ENCODE results near the gene ARHGAP10.

The ARHGAP10 gene

DNA sequence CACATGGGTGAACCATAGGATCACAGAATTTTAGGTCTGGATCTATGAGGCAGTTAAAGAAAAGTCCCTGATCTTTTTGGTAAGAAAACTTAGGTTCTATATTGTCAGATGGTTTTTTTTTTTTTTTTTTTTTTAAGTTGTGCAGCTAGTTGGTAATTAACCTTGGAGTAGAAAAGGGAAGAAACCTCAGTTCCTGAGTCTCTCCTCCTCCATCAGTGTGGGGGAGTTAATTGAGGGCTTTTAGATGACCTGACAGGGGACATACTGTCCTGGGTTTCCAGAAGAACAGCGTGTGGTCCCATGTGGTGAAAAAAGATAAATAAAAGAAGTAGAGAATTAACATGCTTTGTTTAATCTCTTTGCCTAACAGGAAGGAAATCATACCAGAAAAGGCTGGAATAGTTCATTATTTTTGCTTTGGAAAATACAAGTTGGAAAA is 123.7 kb downstream of the ARHGAP10 start:
- Histone ChIP-seq H3K4me1 (ENCODE audit: control insufficient read depth, low read length) (no peaks in the 10 kb centered on the region), H3K27ac (ENCODE audit: low read depth, low read length) (no peak overlapping the region), H3K4me3 (ENCODE audit: low read length) (no peak overlapping the region), H3K9me3 (ENCODE audit: control insufficient read depth, insufficient read depth, low read length) (no peaks in the 10 kb centered on the region), H3K27me3 (ENCODE audit: control insufficient read depth, low read length) (no peaks in the 10 kb centered on the region), H3K4me2 (ENCODE audit: low read length) (no peak overlapping the region), H3K9me2 (replicated peaks; ENCODE audit: control insufficient read depth, low read length) (no peaks in the 10 kb centered on the region), H3F3A (ENCODE audit: control insufficient read depth, insufficient read depth) (no peaks in the 10 kb centered on the region), H4K20me1 (ENCODE audit: control insufficient read depth, insufficient read depth, low read depth, low read length) (no peaks in the 10 kb centered on the region), H3K36me3 (ENCODE audit: control insufficient read depth, low read length) (no peaks in the 10 kb centered on the region), H3K79me2 (ENCODE audit: control insufficient read depth, low read length) (no peaks in the 10 kb centered on the region)
- no peak for TF ChIP-seq EZH2phosphoT487 (IDR thresholded peaks at IDR 0.05; ENCODE audit: borderline replicate concordance, low read length)
- TF ChIP-seq, protein P1, sequence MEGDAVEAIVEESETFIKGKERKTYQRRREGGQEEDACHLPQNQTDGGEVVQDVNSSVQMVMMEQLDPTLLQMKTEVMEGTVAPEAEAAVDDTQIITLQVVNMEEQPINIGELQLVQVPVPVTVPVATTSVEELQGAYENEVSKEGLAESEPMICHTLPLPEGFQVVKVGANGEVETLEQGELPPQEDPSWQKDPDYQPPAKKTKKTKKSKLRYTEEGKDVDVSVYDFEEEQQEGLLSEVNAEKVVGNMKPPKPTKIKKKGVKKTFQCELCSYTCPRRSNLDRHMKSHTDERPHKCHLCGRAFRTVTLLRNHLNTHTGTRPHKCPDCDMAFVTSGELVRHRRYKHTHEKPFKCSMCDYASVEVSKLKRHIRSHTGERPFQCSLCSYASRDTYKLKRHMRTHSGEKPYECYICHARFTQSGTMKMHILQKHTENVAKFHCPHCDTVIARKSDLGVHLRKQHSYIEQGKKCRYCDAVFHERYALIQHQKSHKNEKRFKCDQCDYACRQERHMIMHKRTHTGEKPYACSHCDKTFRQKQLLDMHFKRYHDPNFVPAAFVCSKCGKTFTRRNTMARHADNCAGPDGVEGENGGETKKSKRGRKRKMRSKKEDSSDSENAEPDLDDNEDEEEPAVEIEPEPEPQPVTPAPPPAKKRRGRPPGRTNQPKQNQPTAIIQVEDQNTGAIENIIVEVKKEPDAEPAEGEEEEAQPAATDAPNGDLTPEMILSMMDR (IDR thresholded peaks at IDR 0.05; ENCODE audit: low read depth, low read length, poor library complexity, severe bottlenecking), result no peak

DNA sequence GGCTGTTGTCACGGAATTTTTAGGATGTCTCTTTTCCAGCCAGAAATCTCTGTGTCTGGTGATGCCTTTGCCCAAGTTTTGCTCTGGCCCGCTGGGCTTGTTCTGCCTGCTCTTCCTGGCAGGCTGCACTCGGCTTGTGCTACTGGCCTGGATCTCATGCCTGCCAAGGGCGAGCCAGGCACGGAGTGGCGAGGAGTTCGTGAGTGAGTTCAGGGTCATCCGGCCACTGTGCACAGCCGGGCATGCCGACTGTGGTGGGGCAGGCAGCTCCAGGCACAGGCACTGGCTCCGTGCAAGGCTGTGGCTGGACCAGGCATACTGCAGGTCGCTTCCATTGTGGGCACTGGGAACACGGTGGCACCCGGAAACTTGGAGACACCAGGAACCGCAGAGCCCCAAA is 129.1 kb downstream of the ARHGAP10 start:
- no peaks in the 10 kb centered on the region for H3K36me3 ChIP-seq (ENCODE audit: control insufficient read depth, low read length)
- H3K4me3 ChIP-seq (ENCODE audit: low read length), result no peak overlapping the region
- no peaks in the 10 kb centered on the region for H3F3A ChIP-seq (ENCODE audit: control insufficient read depth, insufficient read depth)
- no peak overlapping the region for H3K4me2 ChIP-seq (ENCODE audit: low read length)
- TF ChIP-seq EZH2phosphoT487 (IDR thresholded peaks at IDR 0.05; ENCODE audit: borderline replicate concordance, low read length), result no peak
- TF ChIP-seq, protein P1 (IDR thresholded peaks at IDR 0.05; ENCODE audit: low read depth, low read length, poor library complexity, severe bottlenecking), result no peak
- no peaks in the 10 kb centered on the region for H3K79me2 ChIP-seq (ENCODE audit: control insufficient read depth, low read length)
- no peaks in the 10 kb centered on the region for H4K20me1 ChIP-seq (ENCODE audit: control insufficient read depth, insufficient read depth, low read depth, low read length)
- H3K27ac ChIP-seq (ENCODE audit: low read depth, low read length), result no peak overlapping the region
- H3K27me3 ChIP-seq (ENCODE audit: control insufficient read depth, low read length), result no peaks in the 10 kb centered on the region
- H3K4me1 ChIP-seq (ENCODE audit: control insufficient read depth, low read length), result no peaks in the 10 kb centered on the region
- no peaks in the 10 kb centered on the region for H3K9me3 ChIP-seq (ENCODE audit: control insufficient read depth, insufficient read depth, low read length)
- no peaks in the 10 kb centered on the region for H3K9me2 ChIP-seq (replicated peaks; ENCODE audit: control insufficient read depth, low read length)

DNA sequence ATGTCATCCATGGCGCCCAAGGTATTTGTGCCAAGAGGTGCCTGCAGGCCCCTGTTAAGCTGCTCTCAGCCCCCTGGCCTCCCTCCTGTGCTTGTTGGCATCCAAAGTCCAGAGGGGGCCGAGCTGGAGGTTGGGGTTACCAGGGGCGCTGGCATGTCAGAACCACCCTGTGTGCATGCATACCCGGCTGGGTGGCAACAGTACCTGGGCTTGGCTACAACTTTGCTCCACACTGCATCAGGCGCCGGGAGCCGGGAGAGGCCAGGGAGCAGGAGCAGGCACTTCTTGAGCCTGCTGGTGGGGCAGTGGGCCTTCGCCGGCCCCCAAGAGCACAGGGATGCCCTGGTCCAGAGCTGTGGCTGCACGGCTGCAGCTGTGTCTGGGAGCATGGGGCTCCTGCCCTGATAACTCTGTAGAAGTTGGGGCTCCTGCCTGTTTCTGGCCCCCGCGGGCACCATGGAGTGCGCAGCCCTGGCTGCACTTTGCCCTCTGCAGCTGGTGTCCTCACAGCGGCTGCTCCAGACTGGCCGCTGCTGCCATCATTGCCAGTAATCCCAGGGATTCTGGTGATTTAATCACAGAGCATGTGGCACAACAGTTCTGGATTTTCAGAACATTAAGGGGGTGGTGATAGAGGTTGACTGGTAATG is 130.3 kb downstream of the ARHGAP10 start:
- Histone ChIP-seq H3K27ac (ENCODE audit: low read depth, low read length) (no peak overlapping the region), H4K20me1 (ENCODE audit: control insufficient read depth, insufficient read depth, low read depth, low read length) (no peaks in the 10 kb centered on the region), H3F3A (ENCODE audit: control insufficient read depth, insufficient read depth) (no peaks in the 10 kb centered on the region), H3K4me1 (ENCODE audit: control insufficient read depth, low read length) (no peaks in the 10 kb centered on the region), H3K9me3 (ENCODE audit: control insufficient read depth, insufficient read depth, low read length) (no peaks in the 10 kb centered on the region), H3K4me3 (ENCODE audit: low read length) (no peak overlapping the region), H3K27me3 (ENCODE audit: control insufficient read depth, low read length) (no peaks in the 10 kb centered on the region), H3K4me2 (ENCODE audit: low read length) (no peak overlapping the region), H3K79me2 (ENCODE audit: control insufficient read depth, low read length) (no peaks in the 10 kb centered on the region), H3K9me2 (replicated peaks; ENCODE audit: control insufficient read depth, low read length) (no peaks in the 10 kb centered on the region), H3K36me3 (ENCODE audit: control insufficient read depth, low read length) (no peaks in the 10 kb centered on the region)
- no peak for TF ChIP-seq EZH2phosphoT487 (IDR thresholded peaks at IDR 0.05; ENCODE audit: borderline replicate concordance, low read length)
- TF ChIP-seq, protein P1 (IDR thresholded peaks at IDR 0.05; ENCODE audit: low read depth, low read length, poor library complexity, severe bottlenecking), result no peak
